TTC549 (cell line): ENCODE results near the gene FOXC1.

Experiments used
- FAIRE-seq: peaks from 2 replicates; lab custom pipeline; 2012; peaks lifted over from hg19 to GRCh38; lab: Jason Lieb, UNC

The FOXC1 gene

DNA sequence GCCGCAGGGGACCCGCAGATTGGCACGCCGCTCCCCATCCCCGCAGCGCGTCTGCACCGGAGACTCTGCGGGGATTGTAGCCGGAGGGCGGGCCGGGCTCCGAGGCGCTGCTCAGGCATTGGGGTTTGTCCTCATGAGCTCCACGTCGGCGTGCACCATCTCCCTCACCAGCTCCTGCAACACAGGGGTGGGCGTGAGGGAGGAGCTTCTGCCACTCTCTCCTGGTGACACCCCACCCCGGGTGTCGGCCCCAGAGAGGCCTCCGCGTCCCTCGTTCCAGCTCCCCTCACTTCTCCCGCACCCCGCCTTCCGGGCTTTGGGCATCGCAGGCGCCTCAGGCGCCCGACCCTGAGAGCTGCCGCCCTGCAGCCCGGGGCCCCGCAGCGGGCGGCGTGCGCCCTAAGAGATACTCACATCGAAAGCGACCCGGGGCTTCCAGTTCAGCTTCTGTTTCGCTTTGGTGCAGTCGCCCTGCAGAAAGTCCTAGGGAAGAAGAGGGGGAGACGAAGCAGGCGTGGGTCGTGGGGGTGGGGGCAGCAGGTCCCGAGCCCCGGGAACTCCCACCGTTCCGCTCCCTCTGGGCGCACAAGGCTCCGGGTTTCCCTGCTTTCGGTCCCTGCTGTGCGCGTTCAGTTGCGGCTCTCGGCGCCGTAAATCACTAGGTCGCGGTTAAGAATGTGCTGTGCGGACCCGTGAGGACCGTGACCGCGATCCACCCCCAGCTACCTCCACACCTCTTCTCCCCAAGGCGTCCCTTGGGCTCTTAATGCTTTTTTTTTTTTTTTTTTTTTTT is 14.5 kb downstream of the FOXC1 start:
- FAIRE-seq = no peak

DNA sequence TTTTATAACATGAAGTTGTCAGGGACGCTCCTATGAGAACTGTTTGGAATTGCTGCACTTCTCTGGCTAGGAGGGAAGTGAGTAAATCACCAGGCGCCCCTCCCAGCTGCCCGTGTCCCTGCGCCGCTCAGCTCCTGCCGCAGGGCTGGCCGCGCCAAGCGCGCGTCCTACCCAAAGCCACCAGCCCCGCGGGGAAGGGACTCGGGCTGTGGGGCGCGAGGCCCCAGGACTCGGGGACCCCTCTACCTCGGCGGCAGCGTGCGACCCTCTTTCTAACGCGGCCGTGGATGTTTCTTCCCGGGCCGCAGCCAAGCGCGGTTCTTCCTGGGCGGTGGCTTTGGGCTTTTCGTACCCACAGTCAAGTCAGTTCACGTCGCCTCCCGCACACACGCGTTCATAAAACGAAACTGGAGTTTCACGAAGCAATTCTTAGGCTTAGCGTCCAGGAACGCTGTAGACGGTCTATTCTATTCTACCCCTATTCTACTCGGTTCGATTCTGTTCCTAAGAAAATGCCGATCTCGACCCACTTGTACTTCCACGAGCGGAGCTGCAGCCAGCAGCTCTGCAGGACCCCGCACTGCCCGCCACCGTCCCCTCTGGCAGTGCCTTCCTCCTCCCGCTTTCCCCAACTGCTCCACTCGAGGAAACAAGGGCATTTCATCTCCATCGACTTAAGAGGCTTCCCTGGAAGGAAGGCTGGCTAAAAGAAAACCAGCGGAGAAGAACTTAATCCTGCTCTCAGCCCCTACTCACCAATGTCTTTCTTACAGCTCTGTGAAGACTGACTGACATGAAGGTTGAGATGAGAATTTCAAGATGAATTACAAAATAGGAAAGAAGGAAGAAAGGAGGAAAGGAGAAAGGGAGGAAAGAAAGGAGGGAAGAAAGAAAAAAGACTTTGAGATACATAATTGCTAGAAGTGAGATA is 15.4 kb downstream of the FOXC1 start:
- FAIRE-seq = no peak

DNA sequence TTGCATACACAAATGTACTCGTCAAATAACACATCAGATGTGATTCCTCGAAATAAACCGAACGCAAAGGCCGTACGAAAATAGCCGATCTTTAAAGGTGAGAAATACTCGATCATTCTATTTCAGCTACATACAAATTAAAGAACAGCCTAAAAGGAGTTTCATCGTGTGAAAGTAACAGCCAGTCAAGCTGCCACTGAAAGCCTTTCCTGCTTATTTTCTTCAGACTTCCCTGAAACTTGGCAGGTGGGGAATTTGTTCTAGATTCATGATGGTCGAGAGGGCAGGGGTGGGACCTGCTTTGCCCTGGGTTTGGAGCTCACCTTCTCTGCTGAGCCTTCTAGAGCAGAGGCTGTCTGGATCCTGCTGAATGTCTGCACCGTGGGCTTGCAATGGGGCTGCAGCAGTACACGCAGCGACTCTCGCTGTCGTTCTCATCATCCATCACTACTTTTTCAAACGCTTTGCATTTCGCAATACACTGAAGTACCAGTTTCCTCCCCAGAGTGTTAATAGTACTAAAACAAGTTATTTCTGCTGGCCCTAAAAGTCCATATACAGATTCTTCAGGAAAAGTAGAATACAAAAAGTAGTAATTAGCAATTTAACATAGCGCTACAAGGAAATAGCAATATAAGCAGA is 16.2 kb downstream of the FOXC1 start:
- no peak for FAIRE-seq

DNA sequence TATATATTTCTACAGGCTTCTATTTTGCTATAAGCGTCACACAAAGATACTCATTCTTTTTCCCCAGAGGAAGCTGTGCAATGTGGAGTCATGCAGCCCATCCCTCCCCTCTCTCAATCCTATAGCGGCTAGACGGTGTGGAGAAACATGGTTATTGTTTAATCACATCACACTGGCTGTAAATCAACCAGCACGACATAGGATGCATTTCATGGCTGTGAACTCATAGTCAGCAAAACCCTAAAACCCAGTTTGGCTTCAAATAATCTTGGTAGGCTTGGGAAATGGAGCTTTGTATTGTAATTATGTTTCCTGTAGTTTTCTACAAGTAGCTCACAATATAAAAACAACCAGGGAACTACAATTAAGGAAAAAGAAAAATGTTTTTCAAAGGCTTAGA is 16.8 kb downstream of the FOXC1 start:
- no peak for FAIRE-seq

DNA sequence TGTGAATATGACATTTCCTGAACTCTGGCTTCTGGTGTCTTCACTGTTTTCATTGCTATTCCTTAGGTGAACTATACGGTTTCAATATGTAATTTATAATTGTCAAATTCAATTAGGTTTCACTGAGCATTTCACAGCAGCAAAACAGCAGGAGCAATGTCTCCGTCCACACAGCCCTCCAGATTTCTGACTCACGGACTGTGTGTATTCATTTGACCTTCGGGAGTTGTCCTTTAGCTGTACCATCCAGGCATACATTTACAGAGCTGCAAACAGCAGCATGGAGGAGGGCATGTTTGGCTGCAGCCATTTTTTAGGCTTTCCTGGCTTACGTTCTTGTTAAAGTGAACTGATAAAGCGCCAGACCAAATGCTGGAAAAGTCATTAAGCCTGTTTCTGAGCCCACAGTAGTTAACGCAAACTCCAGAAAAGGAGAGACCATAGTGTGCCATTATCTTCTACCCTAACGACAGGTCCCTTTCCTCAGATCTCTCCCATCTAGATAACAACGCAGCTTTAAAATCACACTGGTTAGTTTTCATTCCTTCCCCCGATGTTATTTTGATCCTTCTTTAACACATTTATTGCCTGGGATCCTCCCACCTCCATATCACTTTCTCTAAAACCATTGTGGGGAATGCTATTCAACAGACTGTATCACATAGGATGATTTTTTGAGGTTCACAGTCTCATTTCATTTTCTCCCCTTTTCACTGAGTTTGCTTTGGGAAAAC is 18.3 kb downstream of the FOXC1 start:
- FAIRE-seq = no peak

DNA sequence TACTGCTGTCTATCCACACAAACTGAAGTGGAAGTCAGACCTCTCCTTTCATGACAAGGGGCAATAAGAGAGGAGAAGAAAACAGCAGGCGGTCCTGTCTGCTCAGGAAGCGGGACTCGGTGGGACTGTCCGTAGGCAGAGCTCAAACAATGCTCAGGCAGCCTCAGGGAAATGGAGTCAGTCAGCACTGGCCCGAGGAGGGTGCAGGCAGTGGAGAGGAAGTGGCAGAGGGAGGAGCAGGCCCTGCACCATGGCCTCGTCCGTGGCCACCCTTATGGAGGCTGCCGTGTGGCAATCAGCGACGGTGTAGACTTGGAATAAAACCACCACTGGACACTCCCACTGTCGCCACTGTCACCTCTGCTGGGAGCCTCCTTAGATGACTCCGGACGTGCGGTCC is 19.6 kb downstream of the FOXC1 start:
- no peak for FAIRE-seq

DNA sequence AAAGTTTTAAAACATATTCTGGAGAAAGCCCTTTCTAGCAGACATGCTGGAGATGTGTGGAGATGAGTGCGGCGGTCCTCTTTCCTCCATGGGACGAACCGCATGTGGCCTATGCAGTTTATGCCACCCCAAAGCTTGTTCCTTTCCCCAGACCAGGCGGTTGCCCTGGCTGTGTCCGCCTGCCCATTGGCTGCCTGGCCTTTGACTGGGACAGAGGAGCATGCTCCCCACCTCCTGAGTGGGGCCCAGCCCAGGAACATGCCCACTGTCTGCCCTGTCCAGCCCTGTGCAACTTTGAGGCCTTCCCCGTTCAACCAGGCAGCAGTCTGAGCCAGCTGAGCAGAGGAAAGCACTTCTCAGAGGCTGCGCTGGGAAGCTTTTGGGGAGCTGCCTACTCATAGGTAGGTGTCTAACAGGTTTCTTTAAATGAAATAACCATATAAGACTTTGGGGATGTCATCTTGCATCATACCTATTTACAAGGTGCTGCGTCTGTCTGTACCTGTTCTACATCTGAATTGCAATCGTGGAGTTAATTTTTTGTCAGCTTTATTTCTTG is 20.6 kb downstream of the FOXC1 start:
- no peak for FAIRE-seq

DNA sequence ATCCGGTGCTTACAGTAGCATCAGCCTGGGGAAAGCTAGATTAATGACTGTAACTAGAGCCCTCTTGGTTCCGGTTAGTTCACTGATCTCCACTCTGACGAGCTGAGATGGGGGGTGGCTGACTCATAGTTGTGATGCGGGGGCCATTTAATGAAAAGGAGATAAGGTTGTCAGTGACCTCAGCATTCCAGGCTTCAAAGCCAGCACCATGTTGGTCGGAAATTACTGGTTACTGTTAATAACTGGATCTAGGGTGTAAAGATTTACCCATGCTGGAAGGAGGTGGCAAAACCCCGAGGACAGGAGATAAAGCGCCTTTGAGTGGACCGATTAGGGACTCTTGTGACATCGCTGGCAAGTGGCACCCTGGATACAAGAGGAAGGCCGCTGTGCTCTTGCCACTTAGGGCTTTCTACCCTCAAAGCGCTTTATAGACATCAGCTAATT is 21.1 kb downstream of the FOXC1 start:
- FAIRE-seq = no peak

DNA sequence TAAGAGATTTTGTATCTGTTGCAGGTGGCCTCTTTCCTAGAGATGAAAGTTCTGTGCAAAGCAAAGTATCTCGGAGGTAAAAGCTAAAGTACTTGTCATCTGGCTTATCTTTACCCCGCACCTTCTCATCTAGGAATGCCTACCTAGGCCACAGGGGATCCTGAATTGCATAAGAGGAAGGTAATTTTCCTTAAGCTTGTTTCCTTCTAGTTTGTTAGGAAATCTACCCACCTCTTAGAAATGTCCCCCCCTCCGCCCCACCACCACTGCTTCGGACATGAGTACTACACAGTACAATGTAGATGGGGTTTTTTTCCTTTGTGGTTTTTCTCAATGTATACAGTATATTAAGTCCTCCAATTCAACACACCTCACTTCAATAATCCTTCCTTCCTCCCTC is 21.5 kb downstream of the FOXC1 start:
- FAIRE-seq = no peak

DNA sequence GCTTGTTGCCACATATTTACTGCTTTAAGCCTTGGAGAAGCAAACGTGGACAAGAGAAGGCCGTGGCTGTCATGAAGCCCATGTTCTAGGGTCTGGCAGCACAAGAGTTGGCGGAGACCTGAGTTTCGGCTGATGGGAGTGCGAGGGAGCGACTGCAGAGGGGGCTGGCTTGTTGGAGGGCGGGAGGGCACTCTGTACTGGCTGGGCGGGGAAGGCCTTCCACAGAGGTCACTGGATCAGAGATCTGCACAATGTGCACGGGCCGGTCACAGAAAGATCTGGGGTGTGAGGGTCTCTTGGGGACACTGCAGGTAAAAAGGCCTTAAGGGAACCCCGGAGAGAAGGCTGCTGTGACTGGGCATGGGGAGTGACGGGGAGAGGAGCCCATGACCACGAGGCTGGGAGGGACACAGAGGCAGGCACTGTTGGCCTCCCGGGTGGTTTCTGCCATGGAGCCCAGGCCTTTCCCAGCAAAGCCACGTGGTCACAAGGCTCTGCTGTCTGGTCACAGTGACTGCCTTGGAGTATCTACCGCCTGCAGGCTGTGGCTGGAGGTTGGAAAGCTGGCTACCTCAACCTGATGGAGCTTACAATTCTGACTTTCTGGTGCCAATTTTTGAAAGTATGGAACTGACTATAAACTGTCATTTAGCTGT is 23.8 kb downstream of the FOXC1 start:
- no peak for FAIRE-seq

DNA sequence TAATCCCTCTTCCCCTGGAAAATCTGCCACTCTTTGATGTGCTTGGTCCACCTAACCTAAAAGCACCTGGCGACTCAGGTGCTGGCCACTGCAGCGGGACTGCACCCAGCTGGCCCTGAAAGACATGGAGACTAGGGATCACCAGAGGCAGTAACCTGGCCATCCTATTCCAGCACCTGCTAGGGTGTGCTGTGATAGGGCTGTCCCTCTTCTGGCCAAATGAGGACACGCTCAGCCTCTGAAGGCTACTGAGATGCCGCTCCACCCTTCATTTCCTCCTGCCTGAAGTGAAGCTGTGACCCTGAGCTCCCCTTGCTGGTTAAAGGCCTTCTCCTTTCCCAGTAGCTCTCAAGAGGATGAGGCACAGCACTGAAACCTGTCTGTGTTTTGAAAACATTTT is 24.4 kb downstream of the FOXC1 start:
- FAIRE-seq = no peak

DNA sequence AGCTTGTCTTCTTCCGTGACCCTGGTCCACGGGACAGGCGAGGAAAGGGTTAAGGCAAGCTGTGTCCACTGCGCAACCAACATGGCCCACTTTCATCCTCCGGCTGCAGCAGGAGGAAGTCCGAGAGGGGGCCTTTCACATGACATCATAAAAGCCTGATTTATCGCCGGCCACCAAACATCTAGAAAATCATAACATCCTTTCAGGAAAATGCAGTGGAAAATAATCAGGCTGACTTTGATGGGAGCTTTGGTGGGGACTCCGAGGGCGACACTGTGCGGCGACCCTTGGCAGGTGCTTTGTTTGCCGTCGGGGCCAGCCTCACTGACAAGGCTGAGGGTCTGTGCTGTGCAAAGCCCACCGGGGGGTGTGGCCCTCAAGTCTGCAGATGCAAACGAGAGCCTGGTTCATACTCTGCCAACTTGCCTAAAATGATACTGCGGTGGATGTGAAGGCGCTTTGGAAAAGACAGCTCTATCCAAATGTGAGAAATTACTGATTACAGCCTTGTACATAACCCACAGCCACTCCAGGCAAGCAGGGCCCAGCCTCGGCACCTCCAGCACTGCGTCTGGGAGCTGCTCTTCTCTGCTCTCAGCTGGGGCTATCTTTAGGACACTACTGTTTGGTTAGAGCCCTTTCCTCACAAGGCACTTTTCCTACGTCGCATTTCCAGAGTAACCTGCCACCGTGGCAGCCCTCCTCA is 25.7 kb downstream of the FOXC1 start:
- FAIRE-seq = no peak

DNA sequence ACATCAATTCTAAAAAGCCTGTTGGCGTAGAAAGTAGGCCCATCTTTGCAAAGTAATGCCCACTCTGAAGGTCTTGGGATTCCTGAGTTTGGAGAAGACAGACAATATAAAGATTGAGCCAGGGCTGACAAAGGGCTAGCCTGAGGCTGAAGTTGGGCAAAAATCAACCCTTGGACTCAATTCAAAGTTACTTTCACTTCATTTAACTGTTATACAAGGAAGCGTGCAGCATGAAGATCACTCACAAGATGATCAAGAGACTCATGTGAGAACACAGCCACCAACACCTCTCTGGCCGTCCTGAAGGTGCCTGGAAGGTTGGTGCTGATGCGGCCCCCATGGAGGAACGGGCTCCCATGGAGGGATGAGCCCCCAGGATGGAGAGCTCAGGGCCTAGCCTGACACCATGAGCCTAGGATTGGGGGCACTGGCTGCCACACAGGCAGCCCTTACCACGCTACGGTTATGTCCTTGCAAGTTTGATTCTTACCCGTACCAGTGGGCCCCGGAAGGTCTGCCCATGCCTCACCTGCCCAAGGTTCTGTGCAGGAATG is 26.6 kb downstream of the FOXC1 start:
- no peak for FAIRE-seq

DNA sequence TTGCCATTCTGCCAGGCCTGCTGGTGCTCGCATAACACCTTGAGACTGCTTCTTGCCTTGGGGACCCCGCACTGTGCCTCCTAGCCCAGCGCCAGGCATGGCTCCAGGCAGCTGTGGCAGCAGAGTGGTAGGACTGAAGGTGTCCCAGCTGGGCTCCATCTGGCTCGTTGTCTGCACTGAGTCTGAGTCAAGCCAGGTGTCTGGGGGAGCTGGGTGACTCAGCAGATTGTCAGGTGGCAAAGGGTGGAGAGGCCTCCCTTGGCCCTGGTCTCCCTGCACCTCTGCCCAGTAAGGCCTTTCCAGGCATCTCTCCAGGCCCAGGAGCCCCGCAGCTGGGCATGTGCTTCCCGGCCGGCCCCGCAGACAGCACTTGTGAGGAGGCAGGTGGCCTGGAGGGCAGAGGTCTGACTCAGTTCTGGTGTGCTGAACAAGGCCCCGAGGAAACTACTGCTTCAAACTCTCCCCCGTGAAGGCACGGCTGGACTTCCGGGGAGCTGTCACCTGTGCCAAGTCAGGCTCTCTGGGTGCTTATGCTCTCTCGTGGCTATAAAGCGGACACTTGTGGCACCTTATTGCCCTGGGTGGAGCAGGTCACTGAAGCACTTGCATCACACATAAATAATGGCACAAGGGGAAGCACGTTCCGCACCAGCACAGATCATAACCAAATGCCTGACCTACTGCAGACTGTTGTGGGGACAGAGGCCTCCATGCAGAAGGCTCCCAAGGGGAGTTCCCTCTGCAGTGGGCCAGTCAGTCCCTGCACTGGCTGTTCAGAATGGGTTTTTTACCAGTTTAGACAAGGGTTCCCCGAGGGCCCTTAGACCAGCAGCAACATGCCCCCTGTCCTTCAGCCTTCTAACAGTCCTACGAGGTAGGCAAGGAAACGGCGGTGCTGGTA is 27.5 kb downstream of the FOXC1 start:
- no peak for FAIRE-seq

DNA sequence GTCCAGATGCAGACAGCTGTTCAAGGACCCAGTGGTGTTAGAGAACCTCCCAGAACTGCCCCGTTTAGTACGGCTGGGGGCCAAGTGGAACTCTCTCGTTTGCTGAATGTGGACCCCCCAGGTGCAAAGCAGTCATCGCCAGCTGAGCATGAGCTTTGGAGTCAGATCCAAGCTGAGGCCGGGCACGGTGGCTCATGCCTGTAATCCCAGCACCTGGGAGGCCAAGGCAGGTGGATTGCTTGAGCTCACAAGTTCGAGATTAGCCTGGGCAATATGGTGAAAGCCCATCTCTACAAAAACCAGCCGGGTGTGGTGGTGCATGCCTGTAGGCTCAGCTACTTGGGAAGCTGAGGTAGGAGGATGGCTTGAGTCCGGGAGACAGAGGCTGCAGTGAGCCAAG is 29.7 kb downstream of the FOXC1 start:
- no peak for FAIRE-seq

DNA sequence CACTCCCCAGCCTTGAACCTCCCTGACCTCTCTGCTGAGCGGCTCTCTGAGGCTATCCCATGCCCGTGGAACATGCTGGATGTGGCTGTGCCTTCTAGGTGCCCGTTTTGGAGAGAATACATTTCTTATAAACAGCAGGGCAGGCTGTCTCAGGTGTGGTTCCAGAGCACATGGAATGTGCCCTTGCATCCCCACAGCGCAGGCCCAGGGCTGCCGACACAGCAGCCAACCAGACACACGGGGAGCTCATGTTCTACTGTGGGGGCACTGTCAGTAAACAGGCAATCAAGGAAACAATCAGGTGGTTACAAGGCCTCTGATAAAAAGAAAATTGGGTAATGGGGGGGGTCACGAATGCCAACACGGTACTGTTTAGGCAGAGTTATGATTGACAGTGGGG is 30.8 kb downstream of the FOXC1 start:
- no peak for FAIRE-seq

DNA sequence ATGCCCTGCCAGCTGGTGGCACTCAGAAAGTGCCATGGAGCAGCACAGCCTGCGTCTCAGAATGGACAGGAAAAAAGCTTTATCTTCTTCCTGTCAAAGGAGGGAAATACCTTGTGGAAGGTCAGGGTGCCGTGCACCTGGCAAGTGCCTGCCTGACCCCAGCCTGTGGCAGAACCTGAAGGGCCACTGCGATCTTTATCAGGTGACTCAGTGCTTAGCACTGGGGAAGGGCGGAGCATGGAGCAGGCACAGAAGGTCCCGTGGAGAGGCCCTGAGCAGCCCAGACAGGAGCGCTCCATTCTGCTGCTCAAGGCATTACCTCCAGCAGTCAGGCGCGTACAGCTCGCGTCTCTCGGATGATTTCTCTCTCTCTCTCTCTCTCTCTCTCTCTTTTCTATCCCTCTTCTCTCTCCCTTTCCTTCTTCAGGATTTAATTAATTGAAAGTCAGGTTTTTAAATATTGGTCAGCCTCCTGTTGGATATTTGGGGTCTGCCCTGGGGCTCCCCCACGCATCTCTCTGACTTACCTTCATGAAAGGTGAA is 31.7 kb downstream of the FOXC1 start:
- no peak for FAIRE-seq

DNA sequence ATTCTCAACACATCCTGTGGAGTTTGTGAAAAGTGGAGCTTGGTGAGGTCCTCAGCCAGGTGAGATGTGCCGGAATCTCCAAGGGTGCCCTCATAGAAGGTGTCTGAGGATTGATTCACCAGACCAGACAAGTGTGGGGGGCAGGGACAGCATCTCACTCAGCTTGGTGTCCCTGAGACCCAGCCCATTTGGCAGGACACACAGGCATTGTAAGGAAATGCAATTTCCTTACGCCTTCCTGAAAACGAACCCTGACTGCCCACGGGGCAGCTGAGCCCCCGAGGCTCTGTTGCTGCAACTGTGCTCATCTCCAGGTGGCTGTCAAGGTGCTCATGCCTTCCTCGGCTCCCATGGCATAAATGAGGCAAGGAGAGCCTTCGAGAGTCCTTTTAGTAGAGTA is 33.4 kb downstream of the FOXC1 start:
- FAIRE-seq = no peak

DNA sequence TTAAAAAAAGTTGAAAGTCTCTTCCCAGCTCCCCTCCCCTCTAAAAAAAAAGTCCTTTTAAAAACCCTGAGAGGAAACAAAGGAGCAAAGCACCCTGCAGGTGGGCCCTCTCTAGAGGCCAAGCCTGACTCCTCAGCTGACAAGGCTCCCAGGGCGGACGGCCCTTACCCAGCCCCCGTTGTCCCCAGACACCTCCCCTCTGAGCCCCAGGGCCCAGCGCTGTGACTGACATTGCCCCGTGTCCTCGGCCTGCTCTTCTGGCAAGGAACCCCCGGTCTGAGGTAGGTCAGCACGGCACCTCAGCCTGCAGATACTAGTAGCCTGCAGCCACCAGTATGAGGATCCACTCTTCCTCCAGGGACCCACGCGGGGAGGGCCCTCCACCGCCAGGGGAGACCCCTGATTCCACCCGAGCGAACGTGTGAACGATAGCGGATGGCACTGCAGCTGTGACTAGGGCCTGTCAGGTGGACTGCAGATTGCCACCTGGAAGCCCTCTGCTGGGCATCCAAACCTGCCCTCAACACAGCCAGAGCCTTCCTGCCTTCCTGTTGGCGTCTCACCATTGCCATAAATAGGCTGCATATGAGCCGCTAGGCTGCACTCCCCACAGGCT is 34.2 kb downstream of the FOXC1 start:
- FAIRE-seq = no peak
